GM18499 (cell line): Measurements from ENCODE around the gene RAI1.
A peak's percentile ranks its signal among the peaks of the same experiment; 100 is the strongest.
"Not testable (repeated sequence)": the region's sequence is repeated elsewhere in the genome, so short reads cannot be mapped to it uniquely, and the experiment has no call there.

Source experiments
- ATAC-seq: cut with Tn5 transposase; IDR thresholded peaks from one replicate; pipeline ENCODE4 v1.9.1; 2021; ENCODE audit warnings: moderate number of reproducible peaks; ENCODE audit not compliant: insufficient read depth, unreplicated experiment

The RAI1 gene

GRCh38 chr17:17681187-17681743 lies at the start of gene RAI1:
Gene RAI1 (plus strand): TSS chr17:17681458. CDS start chr17:17792949, 111,491 bp downstream.
- ATAC-seq, result no peak

GRCh38 chr17:17632690-17633089 lies 48.6 kb upstream of the RAI1 start:
- not testable (repeated sequence) for ATAC-seq

GRCh38 chr17:17633310-17633709 lies 47.9 kb upstream of the RAI1 start:
- no peak for ATAC-seq

GRCh38 chr17:17635126-17635525 lies 46.1 kb upstream of the RAI1 start:
- no peak for ATAC-seq

- not testable (repeated sequence) for ATAC-seq
Measured at GRCh38 chr17:17635537-17636271, 45.6 kb upstream of the RAI1 start.

GRCh38 chr17:17636272-17636885 lies 44.9 kb upstream of the RAI1 start:
- no peak for ATAC-seq

- no peak for ATAC-seq
Measured at GRCh38 chr17:17638467-17638866, 42.8 kb upstream of the RAI1 start.

- not testable (repeated sequence) for ATAC-seq
Measured at GRCh38 chr17:17639661-17640270, 41.5 kb upstream of the RAI1 start.

- ATAC-seq, result no peak
Measured at GRCh38 chr17:17641621-17642409, 39.4 kb upstream of the RAI1 start.

- ATAC-seq, result not testable (repeated sequence)
Measured at GRCh38 chr17:17645148-17645547, 36.1 kb upstream of the RAI1 start.

GRCh38 chr17:17645961-17646360 lies 35.3 kb upstream of the RAI1 start:
- no peak for ATAC-seq

GRCh38 chr17:17647524-17648178 lies 33.6 kb upstream of the RAI1 start:
- no peak for ATAC-seq

GRCh38 chr17:17648762-17649161 lies 32.5 kb upstream of the RAI1 start:
- no peak for ATAC-seq

- ATAC-seq, result no peak
Measured at GRCh38 chr17:17650959-17651358, 30.3 kb upstream of the RAI1 start.

GRCh38 chr17:17653343-17653742 lies 27.9 kb upstream of the RAI1 start:
- ATAC-seq, result no peak

- ATAC-seq, result no peak
Measured at GRCh38 chr17:17659340-17659739, 21.9 kb upstream of the RAI1 start.

GRCh38 chr17:17661134-17661533 lies 20.1 kb upstream of the RAI1 start:
- ATAC-seq, result no peak

- no peak for ATAC-seq
Measured at GRCh38 chr17:17661834-17662385, 19.3 kb upstream of the RAI1 start.

GRCh38 chr17:17663160-17664063 lies 17.8 kb upstream of the RAI1 start:
- peak; percentile 45 for ATAC-seq
